HL-60 (cell line): Measurements from ENCODE around the gene NUP93.

ENCODE experiments used
- DNase-seq, 2 experiments: peaks; one replicate each; pipeline ENCODE4 v3.0.0-alpha.2; 2010 to 2020; ENCODE audit warnings: low read depth in 1 of 2, low spot score in 1 of 2
- H3K27ac ChIP-seq: fragments of 250-450 bp; sonication (Bioruptor Pico); replicated peaks from 2 replicates; pipeline ENCODE4 v1.5.1; 2020; ENCODE audit warnings: mild to moderate bottlenecking, moderate library complexity
- H3K27me3 ChIP-seq: fragments of 250-450 bp; sonication (Bioruptor Pico); 2 replicates; pipeline ENCODE4 v1.5.1; 2021; ENCODE audit warnings: mild to moderate bottlenecking, moderate library complexity; ENCODE audit not compliant: insufficient read depth, poor library complexity, severe bottlenecking
- H3K4me3 ChIP-seq: replicated peaks from 2 replicates; pipeline ENCODE4 v1.5.1; 2011; ENCODE audit warnings: mild to moderate bottlenecking, control low read depth, low read length; ENCODE audit not compliant: insufficient read depth
- CTCF ChIP-seq: IDR thresholded peaks from one replicate; pipeline ENCODE4 v1.5.1; 2011; ENCODE audit warnings: low read length, control low read depth, inconsistent platforms; ENCODE audit not compliant: insufficient read depth
- GABPA ChIP-seq: IDR thresholded peaks from 2 replicates; pipeline ENCODE4 v1.6.1; 2012; ENCODE audit warnings: low read depth
- POLR2AphosphoS5 ChIP-seq: IDR thresholded peaks from 2 replicates; pipeline ENCODE4 v1.6.1; 2012; ENCODE audit warnings: low read depth
- REST ChIP-seq: IDR thresholded peaks from 2 replicates; pipeline ENCODE4 v1.6.1; 2012; ENCODE audit warnings: low read depth; ENCODE audit not compliant: insufficient replicate concordance
- SPI1 ChIP-seq: IDR thresholded peaks from 2 replicates; pipeline ENCODE4 v1.6.1; 2012; ENCODE audit warnings: low read depth, mild to moderate bottlenecking, borderline replicate concordance

Gene NUP93

GRCh38 chr16:56688762-56689161, 41.2 kb upstream of the NUP93 start:
- TF ChIP-seq CTCF (no peak), GABPA (no peak), POLR2AphosphoS5 (no peak), SPI1 (no peak), REST (no peak)
- no peaks in the 10 kb centered on the region for H3K27me3 ChIP-seq
- H3K4me3 ChIP-seq: no peak overlapping the region
- no peak for DNase-seq
- H3K27ac ChIP-seq: no peak overlapping the region

GRCh38 chr16:56689171-56689570, 40.8 kb upstream of the NUP93 start:
- no peak overlapping the region for H3K4me3 ChIP-seq
- H3K27ac ChIP-seq: no peak overlapping the region
- no peak for DNase-seq
- H3K27me3 ChIP-seq: no peaks in the 10 kb centered on the region
- TF ChIP-seq POLR2AphosphoS5 (no peak), GABPA (no peak)

GRCh38 chr16:56690420-56691122, 39.4 kb upstream of the NUP93 start:
- no peak overlapping the region for H3K27ac ChIP-seq
- TF ChIP-seq CTCF (no peak), GABPA (no peak), POLR2AphosphoS5 (no peak), SPI1 (no peak), REST (no peak)
- no peak for DNase-seq
- no peak overlapping the region for H3K4me3 ChIP-seq
- H3K27me3 ChIP-seq: no peaks in the 10 kb centered on the region

- TF ChIP-seq SPI1: no peak
- TF ChIP-seq GABPA: no peak
- TF ChIP-seq REST: no peak
- TF ChIP-seq POLR2AphosphoS5: no peak
- no peak for TF ChIP-seq CTCF
- H3K27ac ChIP-seq: no peak overlapping the region
- no peaks in the 10 kb centered on the region for H3K27me3 ChIP-seq
- no peak overlapping the region for H3K4me3 ChIP-seq
- DNase-seq: no peak
Measured at GRCh38 chr16:56691885-56692284, 38.0 kb upstream of the NUP93 start.
